K562 (cell line): ENCODE data around the gene ZPLD1. TPM values are rescaled to one million over a fixed set of nuclear protein-coding genes. Genes with fewer than 3 reads are reported as not detected.

ENCODE experiments used
- ATAC-seq: fragments of 200-7000 bp; cut with Tn5 transposase; 3 replicates; pipeline ENCODE4 v1.9.1; 2020; ENCODE audit warnings: moderate library complexity
- BruUV-seq: library from RNA; stranded (reverse); fragments of 400-500 nt; replicated peaks from 2 replicates; lab custom pipeline; 2021; lab: Mats Ljungman, UMichigan
- CTCF ChIA-PET: fragments of 300-600 bp; formaldehyde crosslinking; extraction: SDS; loops from one replicate; lab custom pipeline; 2021; ENCODE audit warnings: low intra/inter-chr PET ratio; lab: Yijun Ruan, JAX
- POLR2A ChIA-PET: fragments of 300-600, 350-650 bp; sonication (Branson Sonifier 250); formaldehyde crosslinking; extraction: SDS; loops from one replicate; lab custom pipeline; 2021; ENCODE audit warnings: antibody characterized with exemption, inconsistent platforms; lab: Yijun Ruan, JAX
- DNase-seq, 4 experiments: peaks; one replicate each; pipeline versions ENCODE4 v3.0.0 to v3.0.0-alpha.2; 2011 to 2018; ENCODE audit warnings: low spot score in 3 of 4, mixed read lengths in 3 of 4; ENCODE audit errors: extremely low read depth in 1 of 4
- FAIRE-seq: peaks from 2 replicates; lab custom pipeline; 2011; peaks lifted over from hg19 to GRCh38; lab: Jason Lieb, UNC
- H2AFZ ChIP-seq: 2 replicates; pipeline ENCODE4 v1.6.0; 2011; ENCODE audit warnings: low read depth, low read length, control low read depth, inconsistent platforms
- H3K27ac ChIP-seq: fragments of 200-600 bp; 3 replicates; pipeline ENCODE4 v1.8.0; 2011; ENCODE audit warnings: low read depth, mild to moderate bottlenecking, control low read depth, inconsistent platforms, low read length, moderate library complexity, mixed read lengths; ENCODE audit errors: extremely low read depth
- H3K27me3 ChIP-seq, 2 experiments: fragments of 300-600 bp in 1 of 2; 2 replicates in 1 of 2; 3 replicates in 1 of 2; pipeline versions ENCODE4 v1.6.0 to v1.8.0; 2011; ENCODE audit warnings: inconsistent platforms in 2 of 2, low read length in 2 of 2, mild to moderate bottlenecking in 1 of 2, mixed read lengths in 1 of 2, moderate library complexity in 1 of 2; ENCODE audit not compliant: control insufficient read depth in 2 of 2, insufficient read depth in 2 of 2
- H3K36me3 ChIP-seq: fragments of 300-600 bp; 3 replicates; pipeline ENCODE4 v1.8.0; 2011; ENCODE audit warnings: mild to moderate bottlenecking, low read length, inconsistent platforms; ENCODE audit not compliant: control insufficient read depth, insufficient read depth
- H3K4me1 ChIP-seq, 2 experiments: fragments of 200-600 bp in 1 of 2; replicated peaks in 1 of 2; 2 replicates in 1 of 2; 3 replicates in 1 of 2; pipeline versions ENCODE4 v1.5.1 to v1.8.0; 2011; ENCODE audit warnings: inconsistent platforms in 2 of 2, low read length in 2 of 2, mild to moderate bottlenecking in 1 of 2, mixed read lengths in 1 of 2, moderate library complexity in 1 of 2; ENCODE audit not compliant: control insufficient read depth in 2 of 2, insufficient read depth in 2 of 2
- H3K4me2 ChIP-seq: 2 replicates; pipeline ENCODE4 v1.6.1; 2011; ENCODE audit warnings: low read length, control low read depth, inconsistent platforms, mixed read lengths; ENCODE audit not compliant: insufficient read depth
- H3K4me3 ChIP-seq: fragments of 200-600 bp; sonication (generic), shearing (Covaris generic); 2 replicates; pipeline ENCODE4 v1.5.1; 2016; ENCODE audit warnings: control low read depth, inconsistent platforms
- H3K79me2 ChIP-seq: fragments of 200-600 bp; 3 replicates; pipeline ENCODE4 v1.8.0; 2011; ENCODE audit warnings: low read length, inconsistent platforms; ENCODE audit not compliant: control insufficient read depth, insufficient read depth
- H3K9ac ChIP-seq, 2 experiments: 2 replicates each; pipeline versions ENCODE4 v1.6.0 to v1.6.1; 2011; ENCODE audit warnings: low read depth in 2 of 2, low read length in 2 of 2, control low read depth in 1 of 2, inconsistent platforms in 1 of 2, mild to moderate bottlenecking in 1 of 2, mixed read lengths in 1 of 2; ENCODE audit not compliant: insufficient read depth in 1 of 2
- H3K9me1 ChIP-seq: one replicate; pipeline ENCODE4 v1.6.0; 2011; ENCODE audit warnings: inconsistent platforms, mild to moderate bottlenecking, low read length, moderate library complexity; ENCODE audit not compliant: control insufficient read depth, insufficient read depth
- H3K9me3 ChIP-seq: replicated peaks from 2 replicates; pipeline ENCODE4 v1.5.1; 2011; ENCODE audit warnings: low read depth, low read length, inconsistent platforms; ENCODE audit not compliant: control insufficient read depth, insufficient read depth
- H4K20me1 ChIP-seq: replicated peaks from 2 replicates; pipeline ENCODE4 v1.6.1; 2011; ENCODE audit warnings: low read length, inconsistent platforms, mixed read lengths; ENCODE audit not compliant: control insufficient read depth, insufficient read depth
- CHAMP1 ChIP-seq: fragments of 450-650 bp; IDR thresholded peaks from 2 replicates; pipeline ENCODE4 v1.6.1; 2016; ENCODE audit warnings: mild to moderate bottlenecking
- CREBBP ChIP-seq: IDR thresholded peaks from one replicate; pipeline ENCODE4 v1.6.1; 2012; ENCODE audit warnings: low read depth, mild to moderate bottlenecking, control low read depth, inconsistent platforms, low read length
- ETS2 ChIP-seq: IDR thresholded peaks from 2 replicates; pipeline ENCODE4 v1.6.1; 2016; ENCODE audit warnings: borderline replicate concordance, missing genetic modification characterization, mild to moderate bottlenecking, moderate library complexity, missing compliant biosample characterization; ENCODE audit not compliant: poor library complexity, severe bottlenecking
- FOS ChIP-seq: IDR thresholded peaks from 3 replicates; pipeline ENCODE4 v1.6.1; 2011; ENCODE audit not compliant: insufficient read length; ENCODE audit errors: extremely low read depth
- FOXK2 ChIP-seq, 2 experiments: fragments of 450-650 bp; IDR thresholded peaks in 1 of 2; conservative IDR thresholded peaks in 1 of 2; 2 replicates each; pipeline ENCODE4 v1.6.1; 2016; ENCODE audit warnings: low read depth in 2 of 2, mild to moderate bottlenecking in 1 of 2
- GATAD2A ChIP-seq: fragments of 450-650 bp; IDR thresholded peaks from 2 replicates; pipeline ENCODE4 v1.6.1; 2017
- KDM1A ChIP-seq, 2 experiments: fragments of 450-650 bp; IDR thresholded peaks; 2 replicates each; pipeline ENCODE4 v1.6.1; 2016; ENCODE audit warnings: mild to moderate bottlenecking in 2 of 2
- MAFF ChIP-seq: IDR thresholded peaks from 2 replicates; pipeline ENCODE4 v1.6.1; 2012; ENCODE audit warnings: low read length, improper control_type of control experiment
- NBN ChIP-seq: fragments of 450-650 bp; IDR thresholded peaks from 2 replicates; pipeline ENCODE4 v1.6.1; 2016; ENCODE audit warnings: low read depth, mild to moderate bottlenecking
- NFYB ChIP-seq: IDR thresholded peaks from 2 replicates; pipeline ENCODE4 v1.6.1; 2011; ENCODE audit warnings: mild to moderate bottlenecking, moderate library complexity; ENCODE audit not compliant: insufficient read length; ENCODE audit errors: extremely low read depth
- NR2F6 ChIP-seq: fragments of 450-650 bp; formaldehyde crosslinking; IDR thresholded peaks from 2 replicates; pipeline ENCODE4 v1.4.0; 2020; ENCODE audit warnings: mild to moderate bottlenecking
- PYGO2 ChIP-seq: fragments of 450-650 bp; IDR thresholded peaks from 2 replicates; pipeline ENCODE4 v1.6.1; 2016; ENCODE audit warnings: mild to moderate bottlenecking, missing genetic modification characterization, moderate library complexity, missing compliant biosample characterization
- THAP7 ChIP-seq: fragments of 250-450 bp; sonication (Bioruptor Pico); IDR thresholded peaks from 2 replicates; pipeline ENCODE4 v1.5.0; 2021
- ZFP36 ChIP-seq: fragments of 150-350 bp; IDR thresholded peaks from 2 replicates; pipeline ENCODE4 v1.6.1; 2018; ENCODE audit warnings: low read length, low read depth; ENCODE audit not compliant: partially characterized antibody
- ZNF174 ChIP-seq: fragments of 250-450 bp; sonication (Bioruptor Pico); IDR thresholded peaks from 2 replicates; pipeline ENCODE4 v1.4.0; 2020; ENCODE audit warnings: mild to moderate bottlenecking
- WGBS: fragments of 100-300 bp; shearing (Covaris generic); methylation state at CpG from one replicate; pipeline ENCODE4 v1.1.6; 2016; ENCODE audit warnings: low coverage, mixed read lengths; ENCODE audit not compliant: insufficient coverage; ENCODE audit errors: missing lambda C conversion rate; 5-methylcytosine and 5-hydroxymethylcytosine counted together
- in situ Hi-C: fragments of 300-500 bp; cut with MboI; formaldehyde crosslinking; loops from 4 replicates; pipeline ENCODE4 v1.15.0; 2018; ENCODE audit warnings: inconsistent platforms, mixed read lengths
- intact Hi-C: fragments of 100-400 bp; cut with micrococcal nuclease; formaldehyde crosslinking; loops from 2 replicates; pipeline ENCODE4 v1.14.2; 2022
- polyA plus RNA-seq, 8 experiments: library from polyadenylated mRNA; depleted of rRNA in 4 of 8; stranded (reverse) in 5 of 8; unstranded in 3 of 8; fragments of >200 nt; fragmentation: Nextera tagmentation in 2 of 8; fragmentation: Illumina TruSeq in 1 of 8; extraction: Ambion mirVana in 2 of 8; extraction: Trizol in 1 of 8; gene quantifications; 2 replicates each; pipeline versions ENCODE4 v1.2.1 to v1.2.3, GENCODE V29; 2011 to 2014; ENCODE audit warnings: inconsistent platforms in 1 of 8, missing spikeins in 1 of 8
- total RNA-seq, 7 experiments: library from RNA; depleted of rRNA in 6 of 7; stranded (reverse); fragments of >200 nt in 6 of 7; fragmentation: Illumina TruSeq in 2 of 7; extraction: Trizol in 2 of 7; gene quantifications; 2 replicates each; pipeline versions ENCODE4 v1.2.1 to v1.2.3, GENCODE V29; 2011 to 2021; ENCODE audit warnings: low replicate concordance in 1 of 7

Gene ZPLD1
- total and polyA plus RNA-seq, 9 of the 15 experiments (the other 6 are each of a cell fraction or from before 2014, with no cell fraction given), result 0.03 to 0.10 (median 0.04) TPM; not detected in 6

DNA sequence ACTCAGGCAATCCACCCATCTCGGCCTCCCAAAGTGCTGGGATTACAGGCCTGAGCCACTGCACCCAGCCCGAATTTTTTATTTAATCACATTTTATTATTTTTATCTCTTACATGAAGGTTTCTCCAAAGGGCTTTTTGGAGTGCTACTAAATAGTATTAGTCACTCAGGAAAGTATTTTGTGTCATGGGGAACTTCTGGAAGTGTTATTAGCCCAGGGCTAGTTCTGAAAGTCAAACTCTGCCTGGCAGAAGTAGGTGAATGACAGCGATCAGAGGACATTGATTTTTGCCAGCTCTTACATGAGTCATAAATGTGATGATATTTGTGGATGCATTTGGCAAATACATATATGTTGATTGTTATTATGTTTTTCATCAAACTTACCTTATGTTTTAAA is 48.7 kb downstream of the ZPLD1 start (continued):
- TF ChIP-seq NR2F6 (CRISPR knock-in tag) (no peak), ZFP36 (no peak), ETS2 (no peak), NBN (no peak), THAP7 (CRISPR knock-in tag) (no peak), CHAMP1 (no peak), FOXK2 (conservative IDR thresholded peaks at IDR 0.05 in 1 of 2, IDR thresholded peaks at IDR 0.05 in 1 of 2; ENCODE audit: low read depth in 2 of 2) (no peak)

GRCh38 chr3:102484363-102484762 is 49.5 kb downstream of the ZPLD1 start:
- ChIA-PET POLR2A (no interaction called here), CTCF (no interaction called here)
- Histone ChIP-seq H3K4me1 (no peaks in the 10 kb centered on the region), H2AFZ (no peak overlapping the region), H3K4me2 (no peak overlapping the region), H3K9me3 (no peaks in the 10 kb centered on the region), H3K9me1 (no peaks in the 10 kb centered on the region), H3K27me3 (no peaks in the 10 kb centered on the region), H3K9ac (no peak overlapping the region), H4K20me1 (no peaks in the 10 kb centered on the region), H3K4me3 (no peak overlapping the region), H3K27ac (no peak overlapping the region), H3K36me3 (no peaks in the 10 kb centered on the region), H3K79me2 (no peaks in the 10 kb centered on the region)
- no peak for ATAC-seq
- WGBS, result 0% methylated on average over 3 of the region's 3 CpGs
- in situ Hi-C loops, result no loop called here
- intact Hi-C loops, result no loop called here
- DNase-seq, result no peak
- no TSS peak for BruUV-seq
- no peak for FAIRE-seq
- TF ChIP-seq MAFF (no peak), ZNF174 (CRISPR knock-in tag) (no peak), GATAD2A (no peak), CREBBP (no peak), PYGO2 (tag) (no peak), KDM1A (IDR thresholded peaks at IDR 0.05) (no peak), FOS (no peak), NFYB (no peak)
